ENCODE data around the gene CRX. TPM values are rescaled to one million over a fixed set of nuclear protein-coding genes. Genes with fewer than 3 reads are reported as not detected.
A peak's percentile ranks its signal among the peaks of the same experiment; 100 is the strongest.
"Not testable (repeated sequence)": the region's sequence is repeated elsewhere in the genome, so short reads cannot be mapped to it uniquely, and the experiment has no call there.

The CRX gene
- total and polyA plus RNA-seq, 8 donors = not detected

- Histone ChIP-seq H3K36me3 (no peaks in the 10 kb centered on the region), H3K27ac (no peak overlapping the region), H3K9me3 (no peaks in the 10 kb centered on the region), H3K4me1 (no peaks in the 10 kb centered on the region), H3K27me3 (peaks cover 0 to 25% (median 0%) of the 10 kb centered on the region in 3 donors), H3K4me3 (no peak overlapping the region)
- no peak for TF ChIP-seq POLR2A (IDR thresholded peaks at IDR 0.05)
- TF ChIP-seq CTCF (IDR thresholded peaks at IDR 0.05) = peak in 4 of 7 experiments; percentile 4 to 62 (median 48)
- TF ChIP-seq POLR2AphosphoS5 (IDR thresholded peaks at IDR 0.05) = no peak
- 29 to 39% (median 31%) methylated on average over 15 to 17 of the region's 17 CpGs for WGBS, 5 donors
- peak; percentile 69 to 86 for DNase-seq
- intact Hi-C loops (cut with DNase I; ENCODE audit: low total_unique reads) = no loop called here
Observed at GRCh38 chr19:47813304-47813994, 8.3 kb upstream of the CRX start.

GRCh38 chr19:47813995-47814328, 7.8 kb upstream of the CRX start:
- no peak overlapping the region for H3K4me3 ChIP-seq
- no peaks in the 10 kb centered on the region for H3K36me3 ChIP-seq
- 45 to 68% (median 60%) methylated on average over 7 of the region's 7 CpGs for WGBS, 5 donors
- H3K4me1 ChIP-seq = no peaks in the 10 kb centered on the region
- intact Hi-C loops (cut with DNase I; ENCODE audit: low total_unique reads) = no loop called here
- DNase-seq = no peak
- no peak for TF ChIP-seq EP300 (IDR thresholded peaks at IDR 0.05)
- no peak for TF ChIP-seq POLR2AphosphoS5 (IDR thresholded peaks at IDR 0.05)
- TF ChIP-seq POLR2A (IDR thresholded peaks at IDR 0.05) = no peak
- TF ChIP-seq CTCF (IDR thresholded peaks at IDR 0.05) = no peak
- no peak overlapping the region for H3K27ac ChIP-seq
- no peaks in the 10 kb centered on the region for H3K9me3 ChIP-seq
- peaks cover 0 to 30% (median under 1%) of the 10 kb centered on the region in 3 donors for H3K27me3 ChIP-seq

- H3K36me3 ChIP-seq; intact Hi-C loops (cut with DNase I; ENCODE audit: low total_unique reads); H3K4me1 ChIP-seq; H3K4me3 ChIP-seq; H3K27ac ChIP-seq; H3K9me3 ChIP-seq; DNase-seq: not testable (repeated sequence)
- WGBS, 5 donors = 89 to 98% (median 92%) methylated on average over 8 of the region's 8 CpGs
- H3K27me3 ChIP-seq = peaks cover 0 to 53% (median 18%) of the 10 kb centered on the region in 3 donors
Observed at GRCh38 chr19:47816270-47816669, 5.5 kb upstream of the CRX start.

GRCh38 chr19:47818221-47818620, 3.5 kb upstream of the CRX start:
- H3K36me3 ChIP-seq; H3K27ac ChIP-seq; intact Hi-C loops (cut with DNase I; ENCODE audit: low total_unique reads); H3K9me3 ChIP-seq; H3K4me3 ChIP-seq; DNase-seq; H3K4me1 ChIP-seq: not testable (repeated sequence)
- 81 to 100% (median 92%) methylated on average over 1 of the region's 1 CpG for WGBS, 5 donors
- H3K27me3 ChIP-seq = peaks cover 0 to 66% (median 31%) of the 10 kb centered on the region in 3 donors

- intact Hi-C loops (cut with DNase I; ENCODE audit: low total_unique reads) = no loop called here
- H3K9me3 ChIP-seq = no peaks in the 10 kb centered on the region
- 6 to 10% (median 8%) methylated on average over 10 of the region's 10 CpGs for WGBS, 5 donors
- H3K27me3 ChIP-seq = peaks cover 0 to 67% (median 31%) of the 10 kb centered on the region in 3 donors
- no peak overlapping the region for H3K27ac ChIP-seq
- no peaks in the 10 kb centered on the region for H3K4me1 ChIP-seq
- TF ChIP-seq POLR2AphosphoS5 (IDR thresholded peaks at IDR 0.05) (no peak), EP300 (IDR thresholded peaks at IDR 0.05) (no peak), POLR2A (IDR thresholded peaks at IDR 0.05) (no peak), CTCF (IDR thresholded peaks at IDR 0.05) (no peak)
- no peak for DNase-seq
- no peak overlapping the region for H3K4me3 ChIP-seq
- H3K36me3 ChIP-seq = no peaks in the 10 kb centered on the region
Observed at GRCh38 chr19:47819858-47820257, 1.9 kb upstream of the CRX start.

Measured in stomach (tissue), 9 donors.